ENCODE data around the gene ELOB. TPM values are rescaled to one million over a fixed set of nuclear protein-coding genes. Genes with fewer than 3 reads are reported as not detected.

Gene ELOB
- total RNA-seq: 180 and 232 TPM in 2 replicates

GRCh38 chr16:2777231-2777902 lies at the start of gene ELOB:
Gene ELOB (minus strand): TSS chr16:2777280. CDS start chr16:2777239, 41 bp downstream.

GRCh38 chr16:2816751-2817339 lies 39.8 kb upstream of the ELOB start, which contains the start of gene PRSS21:
Gene PRSS21 (plus strand): TSS chr16:2817237. CDS start chr16:2817269, 32 bp downstream.

GRCh38 chr16:2787406-2787805 lies 10.3 kb upstream of the ELOB start, which contains the start of gene PRSS33:
Gene PRSS33 (minus strand): TSS chr16:2787560. CDS start chr16:2786547, 1,013 bp downstream.

GRCh38 chr16:2752035-2752849 lies 24.8 kb downstream of the ELOB start, which contains the start of gene SRRM2:
Gene SRRM2 (plus strand): TSS chr16:2752638. CDS start chr16:2756365, 3,727 bp downstream.

Other genes with a start within 250 kb of the ELOB start
- 0.07 and 0.34 TPM in 2 replicates for gene CEMP1, start 245.9 kb downstream of the ELOB start, total RNA-seq
- 16.7 and 36.2 TPM in 2 replicates for gene PDPK1, start 239.3 kb downstream of the ELOB start, total RNA-seq
- 37.3 and 37.5 TPM in 2 replicates for gene KCTD5, start 94.8 kb downstream of the ELOB start, total RNA-seq
- 1.0 and 1.9 TPM in 2 replicates for gene PRSS27, start 57.1 kb downstream of the ELOB start, total RNA-seq
- gene SRRM2, start 24.6 kb downstream of the ELOB start, total RNA-seq: 39.0 and 118 TPM in 2 replicates
- not detected in 2 replicates for gene PRSS33, start 10.3 kb upstream of the ELOB start, total RNA-seq
- not detected in 2 replicates for gene PRSS41, start 21.2 kb upstream of the ELOB start, total RNA-seq
- 3.8 and 4.6 TPM in 2 replicates for gene PRSS21, start 40.0 kb upstream of the ELOB start, total RNA-seq
- 0.68 and 4.1 TPM in 2 replicates for gene ZG16B, start 53.0 kb upstream of the ELOB start, total RNA-seq
- gene PRSS22, start 80.9 kb upstream of the ELOB start, total RNA-seq: 7.5 and 54.4 TPM in 2 replicates
- gene FLYWCH2, start 105.9 kb upstream of the ELOB start, total RNA-seq: 52.8 and 69.7 TPM in 2 replicates
- 84.4 and 111 TPM in 2 replicates for gene FLYWCH1, start 134.7 kb upstream of the ELOB start, total RNA-seq
- gene KREMEN2, start 187.0 kb upstream of the ELOB start, total RNA-seq: 3.8 and 10.2 TPM in 2 replicates
- gene PAQR4, start 192.1 kb upstream of the ELOB start, total RNA-seq: 6.5 and 8.8 TPM in 2 replicates
- 0.34 and 0.50 TPM in 2 replicates for gene PKMYT1, start 203.2 kb upstream of the ELOB start, total RNA-seq
- under 0.01 and 0.14 TPM in 2 replicates for gene CLDN9, start 235.6 kb upstream of the ELOB start, total RNA-seq
- under 0.01 and 0.14 TPM in 2 replicates for gene CLDN6, start 240.9 kb upstream of the ELOB start, total RNA-seq
- 279 and 421 TPM in 2 replicates for gene TNFRSF12A, start 243.1 kb upstream of the ELOB start, total RNA-seq
- gene HCFC1R1, start 246.7 kb upstream of the ELOB start, total RNA-seq: 2.4 and 9.4 TPM in 2 replicates
- gene THOC6, start 246.8 kb upstream of the ELOB start, total RNA-seq: 14.4 and 23.2 TPM in 2 replicates

Measured in nasal cavity respiratory epithelium epithelial cell of viscerocranial mucosa (primary cell).